Measurements from ENCODE around the gene ARID5A.
"Not testable (repeated sequence)": the region's sequence is repeated elsewhere in the genome, so short reads cannot be mapped to it uniquely, and the experiment has no call there.

ARID5A gene

GRCh38 chr2:96549967-96550786 is 13.6 kb downstream of the ARID5A start:
- Histone ChIP-seq H3K4me3 (ENCODE audit: insufficient read depth, low read depth, low read length, poor library complexity, severe bottlenecking) (no peak overlapping the region), H3K36me3 (ENCODE audit: control insufficient read depth, insufficient read depth, low read length) (peaks cover 50% of the 10 kb centered on the region), H3K4me1 (ENCODE audit: control insufficient read depth, insufficient read depth, low read length, poor library complexity, severe bottlenecking) (peaks cover 20% of the 10 kb centered on the region), H3K9me3 (ENCODE audit: control insufficient read depth, low read length) (no peaks in the 10 kb centered on the region), H3K27ac (ENCODE audit: insufficient read depth, low read length, poor library complexity, severe bottlenecking) (no peak overlapping the region), H3K27me3 (replicated peaks; ENCODE audit: control insufficient read depth, insufficient read depth, low read length, poor library complexity, severe bottlenecking) (no peaks in the 10 kb centered on the region)
- DNase-seq = no peak

DNA sequence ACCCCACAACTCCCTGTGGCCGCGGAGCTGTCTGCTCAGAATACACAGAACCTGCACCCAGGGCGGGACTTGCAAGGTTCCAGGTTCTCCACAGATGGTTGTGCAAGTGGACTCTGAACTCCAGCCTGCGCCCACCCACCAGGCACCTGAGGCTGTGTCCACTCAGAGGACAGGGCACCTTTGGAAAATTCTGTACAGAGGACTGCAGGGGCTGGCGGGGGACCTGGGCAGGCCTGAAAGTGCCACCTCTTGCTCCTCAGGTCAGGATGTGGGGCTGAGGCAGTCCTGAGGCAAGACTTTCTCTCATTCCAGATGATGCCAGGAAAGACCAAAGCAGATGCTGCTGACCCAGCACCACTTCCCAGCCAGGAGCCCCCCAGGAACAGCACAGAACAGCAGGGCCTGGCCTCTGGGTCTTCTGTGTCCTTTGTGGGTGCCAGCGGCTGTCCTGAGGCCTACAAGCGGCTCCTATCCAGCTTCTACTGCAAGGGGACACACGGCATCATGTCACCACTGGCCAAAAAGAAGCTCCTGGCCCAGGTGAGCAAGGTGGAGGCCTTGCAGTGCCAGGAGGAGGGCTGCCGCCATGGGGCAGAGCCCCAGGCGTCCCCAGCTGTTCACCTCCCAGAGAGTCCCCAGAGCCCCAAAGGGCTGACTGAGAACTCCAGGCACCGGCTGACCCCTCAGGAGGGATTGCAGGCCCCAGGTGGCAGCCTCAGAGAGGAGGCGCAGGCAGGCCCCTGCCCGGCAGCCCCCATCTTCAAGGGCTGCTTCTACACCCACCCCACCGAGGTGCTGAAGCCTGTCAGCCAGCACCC is 14.4 kb downstream of the ARID5A start:
- Histone ChIP-seq H3K4me3 (ENCODE audit: insufficient read depth, low read depth, low read length, poor library complexity, severe bottlenecking) (no peak overlapping the region), H3K4me1 (ENCODE audit: control insufficient read depth, insufficient read depth, low read length, poor library complexity, severe bottlenecking) (peaks cover 13% of the 10 kb centered on the region), H3K36me3 (ENCODE audit: control insufficient read depth, insufficient read depth, low read length) (peaks cover 50% of the 10 kb centered on the region), H3K27ac (ENCODE audit: insufficient read depth, low read length, poor library complexity, severe bottlenecking) (no peak overlapping the region), H3K27me3 (replicated peaks; ENCODE audit: control insufficient read depth, insufficient read depth, low read length, poor library complexity, severe bottlenecking) (no peaks in the 10 kb centered on the region), H3K9me3 (ENCODE audit: control insufficient read depth, low read length) (no peaks in the 10 kb centered on the region)
- DNase-seq = no peak

- Histone ChIP-seq H3K27me3 (replicated peaks; ENCODE audit: control insufficient read depth, insufficient read depth, low read length, poor library complexity, severe bottlenecking) (no peaks in the 10 kb centered on the region), H3K4me1 (ENCODE audit: control insufficient read depth, insufficient read depth, low read length, poor library complexity, severe bottlenecking) (peaks cover 6% of the 10 kb centered on the region), H3K36me3 (ENCODE audit: control insufficient read depth, insufficient read depth, low read length) (peaks cover 50% of the 10 kb centered on the region), H3K4me3 (ENCODE audit: insufficient read depth, low read depth, low read length, poor library complexity, severe bottlenecking) (no peak overlapping the region), H3K27ac (ENCODE audit: insufficient read depth, low read length, poor library complexity, severe bottlenecking) (no peak overlapping the region), H3K9me3 (ENCODE audit: control insufficient read depth, low read length) (no peaks in the 10 kb centered on the region)
- no peak for DNase-seq
These were observed 15.2 kb downstream of the ARID5A start for GRCh38 chr2:96551605-96552314.

GRCh38 chr2:96552315-96553175 is 16.0 kb downstream of the ARID5A start:
- no peak for DNase-seq

GRCh38 chr2:96553176-96553956 is 16.8 kb downstream of the ARID5A start:
- no peak overlapping the region for H3K4me3 ChIP-seq (ENCODE audit: insufficient read depth, low read depth, low read length, poor library complexity, severe bottlenecking)
- H3K27ac ChIP-seq (ENCODE audit: insufficient read depth, low read length, poor library complexity, severe bottlenecking) = no peak overlapping the region
- peaks cover 45% of the 10 kb centered on the region for H3K36me3 ChIP-seq (ENCODE audit: control insufficient read depth, insufficient read depth, low read length)
- no peaks in the 10 kb centered on the region for H3K9me3 ChIP-seq (ENCODE audit: control insufficient read depth, low read length)
- DNase-seq = no peak
- no peaks in the 10 kb centered on the region for H3K27me3 ChIP-seq (replicated peaks; ENCODE audit: control insufficient read depth, insufficient read depth, low read length, poor library complexity, severe bottlenecking)
- H3K4me1 ChIP-seq (ENCODE audit: control insufficient read depth, insufficient read depth, low read length, poor library complexity, severe bottlenecking) = no peaks in the 10 kb centered on the region

More at GRCh38 chr2:96552315-96553175, 16.0 kb downstream of the ARID5A start:
- H3K27ac ChIP-seq (ENCODE audit: insufficient read depth, low read length, poor library complexity, severe bottlenecking) = no peak overlapping the region
- H3K36me3 ChIP-seq (ENCODE audit: control insufficient read depth, insufficient read depth, low read length) = peaks cover 50% of the 10 kb centered on the region
- no peaks in the 10 kb centered on the region for H3K27me3 ChIP-seq (replicated peaks; ENCODE audit: control insufficient read depth, insufficient read depth, low read length, poor library complexity, severe bottlenecking)
- H3K4me1 ChIP-seq (ENCODE audit: control insufficient read depth, insufficient read depth, low read length, poor library complexity, severe bottlenecking) = no peaks in the 10 kb centered on the region
- H3K9me3 ChIP-seq (ENCODE audit: control insufficient read depth, low read length) = no peaks in the 10 kb centered on the region
- H3K4me3 ChIP-seq (ENCODE audit: insufficient read depth, low read depth, low read length, poor library complexity, severe bottlenecking) = no peak overlapping the region

- not testable (repeated sequence) for H3K27ac ChIP-seq (ENCODE audit: insufficient read depth, low read length, poor library complexity, severe bottlenecking); H3K4me3 ChIP-seq (ENCODE audit: insufficient read depth, low read depth, low read length, poor library complexity, severe bottlenecking); H3K9me3 ChIP-seq (ENCODE audit: control insufficient read depth, low read length); H3K4me1 ChIP-seq (ENCODE audit: control insufficient read depth, insufficient read depth, low read length, poor library complexity, severe bottlenecking); H3K27me3 ChIP-seq (replicated peaks; ENCODE audit: control insufficient read depth, insufficient read depth, low read length, poor library complexity, severe bottlenecking); DNase-seq
- H3K36me3 ChIP-seq (ENCODE audit: control insufficient read depth, insufficient read depth, low read length) = peaks cover 39% of the 10 kb centered on the region
These were observed 17.4 kb downstream of the ARID5A start for GRCh38 chr2:96553957-96554292.

- Histone ChIP-seq H3K4me1 (ENCODE audit: control insufficient read depth, insufficient read depth, low read length, poor library complexity, severe bottlenecking) (no peaks in the 10 kb centered on the region), H3K9me3 (ENCODE audit: control insufficient read depth, low read length) (no peaks in the 10 kb centered on the region), H3K27ac (ENCODE audit: insufficient read depth, low read length, poor library complexity, severe bottlenecking) (no peak overlapping the region), H3K36me3 (ENCODE audit: control insufficient read depth, insufficient read depth, low read length) (peaks cover 33% of the 10 kb centered on the region), H3K4me3 (ENCODE audit: insufficient read depth, low read depth, low read length, poor library complexity, severe bottlenecking) (no peak overlapping the region), H3K27me3 (replicated peaks; ENCODE audit: control insufficient read depth, insufficient read depth, low read length, poor library complexity, severe bottlenecking) (no peaks in the 10 kb centered on the region)
- peak; percentile 48 to 51 (median 50) for DNase-seq
These were observed 18.0 kb downstream of the ARID5A start for GRCh38 chr2:96554293-96555145.

- Histone ChIP-seq H3K9me3 (ENCODE audit: control insufficient read depth, low read length) (no peaks in the 10 kb centered on the region), H3K27ac (ENCODE audit: insufficient read depth, low read length, poor library complexity, severe bottlenecking) (no peak overlapping the region), H3K27me3 (replicated peaks; ENCODE audit: control insufficient read depth, insufficient read depth, low read length, poor library complexity, severe bottlenecking) (no peaks in the 10 kb centered on the region), H3K4me3 (ENCODE audit: insufficient read depth, low read depth, low read length, poor library complexity, severe bottlenecking) (no peak overlapping the region), H3K4me1 (ENCODE audit: control insufficient read depth, insufficient read depth, low read length, poor library complexity, severe bottlenecking) (no peaks in the 10 kb centered on the region), H3K36me3 (ENCODE audit: control insufficient read depth, insufficient read depth, low read length) (peaks cover 28% of the 10 kb centered on the region)
- DNase-seq = no peak
These were observed 18.6 kb downstream of the ARID5A start for GRCh38 chr2:96555146-96555610.

Measured in effector memory CD4-positive, alpha-beta T cell (primary cell).